ENCODE data around the gene PTAFR.

GRCh38 chr1:28213315-28213714 is 36.8 kb upstream of the PTAFR start:
- TF ChIP-seq EZH2 (IDR thresholded peaks at IDR 0.05; ENCODE audit: low read length, missing control alignments): no peak
- TF ChIP-seq, protein P1, sequence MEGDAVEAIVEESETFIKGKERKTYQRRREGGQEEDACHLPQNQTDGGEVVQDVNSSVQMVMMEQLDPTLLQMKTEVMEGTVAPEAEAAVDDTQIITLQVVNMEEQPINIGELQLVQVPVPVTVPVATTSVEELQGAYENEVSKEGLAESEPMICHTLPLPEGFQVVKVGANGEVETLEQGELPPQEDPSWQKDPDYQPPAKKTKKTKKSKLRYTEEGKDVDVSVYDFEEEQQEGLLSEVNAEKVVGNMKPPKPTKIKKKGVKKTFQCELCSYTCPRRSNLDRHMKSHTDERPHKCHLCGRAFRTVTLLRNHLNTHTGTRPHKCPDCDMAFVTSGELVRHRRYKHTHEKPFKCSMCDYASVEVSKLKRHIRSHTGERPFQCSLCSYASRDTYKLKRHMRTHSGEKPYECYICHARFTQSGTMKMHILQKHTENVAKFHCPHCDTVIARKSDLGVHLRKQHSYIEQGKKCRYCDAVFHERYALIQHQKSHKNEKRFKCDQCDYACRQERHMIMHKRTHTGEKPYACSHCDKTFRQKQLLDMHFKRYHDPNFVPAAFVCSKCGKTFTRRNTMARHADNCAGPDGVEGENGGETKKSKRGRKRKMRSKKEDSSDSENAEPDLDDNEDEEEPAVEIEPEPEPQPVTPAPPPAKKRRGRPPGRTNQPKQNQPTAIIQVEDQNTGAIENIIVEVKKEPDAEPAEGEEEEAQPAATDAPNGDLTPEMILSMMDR (conservative IDR thresholded peaks at IDR 0.05 in 1 of 2, IDR thresholded peaks at IDR 0.05 in 1 of 2; ENCODE audit: low read depth in 1 of 2, low read length in 2 of 2): no peak
